GM12873 (cell line): ENCODE results near the gene FOXO6.
A peak's percentile ranks its signal among the peaks of the same experiment; 100 is the strongest.

Experiments used
- CTCF ChIP-seq: IDR thresholded peaks from 2 replicates; pipeline ENCODE4 v1.5.1; 2012; ENCODE audit warnings: low read depth, mild to moderate bottlenecking, moderate library complexity, low read length, control low read depth; ENCODE audit not compliant: insufficient read depth; ENCODE audit errors: missing control alignments

FOXO6 gene

GRCh38 chr1:41420351-41420750, 59.1 kb downstream of the FOXO6 start:
- no peak for TF ChIP-seq CTCF

GRCh38 chr1:41420860-41421259, 59.6 kb downstream of the FOXO6 start:
- TF ChIP-seq CTCF: no peak

- TF ChIP-seq CTCF: no peak
Observed at GRCh38 chr1:41422306-41422705, 61.1 kb downstream of the FOXO6 start.

GRCh38 chr1:41423511-41424191, 62.4 kb downstream of the FOXO6 start:
- TF ChIP-seq CTCF: peak; percentile 12

- TF ChIP-seq CTCF: no peak
Observed at GRCh38 chr1:41424581-41425118, 63.4 kb downstream of the FOXO6 start.

- no peak for TF ChIP-seq CTCF
Observed at GRCh38 chr1:41425369-41425768, 64.1 kb downstream of the FOXO6 start.

GRCh38 chr1:41426201-41426890, 65.1 kb downstream of the FOXO6 start:
- no peak for TF ChIP-seq CTCF
